HFF-Myc (cell line): Measurements from ENCODE around the gene ATG101.
"Not testable (repeated sequence)": the region's sequence is repeated elsewhere in the genome, so short reads cannot be mapped to it uniquely, and the experiment has no call there.

ENCODE experiments used
- DNase-seq: peaks from one replicate; pipeline ENCODE4 v3.0.0-alpha.2; 2011; ENCODE audit warnings: low read depth; ENCODE audit errors: extremely low read depth
- H3K4me3 ChIP-seq: replicated peaks from 2 replicates; pipeline ENCODE4 v1.5.1; 2011; ENCODE audit warnings: low read depth, mild to moderate bottlenecking, control low read depth, low read length
- TF ChIP-seq, protein P1 (sequence below): IDR thresholded peaks from 2 replicates; pipeline ENCODE4 v1.5.1; 2012; ENCODE audit warnings: mild to moderate bottlenecking, low read depth, low read length, control low read depth; ENCODE audit errors: missing control alignments

The ATG101 gene

DNA sequence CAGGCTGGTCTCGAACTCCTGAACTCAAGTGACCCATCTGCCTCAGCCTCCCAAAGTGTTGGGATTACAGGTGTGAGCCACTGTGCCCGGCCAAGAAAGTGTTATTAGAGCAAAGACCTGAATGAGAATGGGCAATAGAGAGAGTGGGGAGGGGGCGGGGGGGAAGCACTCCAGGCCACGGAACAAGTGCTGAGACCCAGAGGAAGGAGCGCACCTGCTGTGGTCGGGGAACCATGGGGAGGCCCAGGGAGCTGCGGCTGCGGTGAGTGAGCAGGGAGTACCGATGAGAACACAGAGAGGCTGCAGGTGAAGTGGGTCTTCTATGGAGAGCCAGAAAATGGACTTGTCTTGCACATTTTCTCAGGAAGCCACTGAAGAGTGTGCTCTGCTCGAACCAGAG lies 20.5 kb downstream of the ATG101 start:
- no peak for DNase-seq
- no peak overlapping the region for H3K4me3 ChIP-seq
- TF ChIP-seq, protein P1, sequence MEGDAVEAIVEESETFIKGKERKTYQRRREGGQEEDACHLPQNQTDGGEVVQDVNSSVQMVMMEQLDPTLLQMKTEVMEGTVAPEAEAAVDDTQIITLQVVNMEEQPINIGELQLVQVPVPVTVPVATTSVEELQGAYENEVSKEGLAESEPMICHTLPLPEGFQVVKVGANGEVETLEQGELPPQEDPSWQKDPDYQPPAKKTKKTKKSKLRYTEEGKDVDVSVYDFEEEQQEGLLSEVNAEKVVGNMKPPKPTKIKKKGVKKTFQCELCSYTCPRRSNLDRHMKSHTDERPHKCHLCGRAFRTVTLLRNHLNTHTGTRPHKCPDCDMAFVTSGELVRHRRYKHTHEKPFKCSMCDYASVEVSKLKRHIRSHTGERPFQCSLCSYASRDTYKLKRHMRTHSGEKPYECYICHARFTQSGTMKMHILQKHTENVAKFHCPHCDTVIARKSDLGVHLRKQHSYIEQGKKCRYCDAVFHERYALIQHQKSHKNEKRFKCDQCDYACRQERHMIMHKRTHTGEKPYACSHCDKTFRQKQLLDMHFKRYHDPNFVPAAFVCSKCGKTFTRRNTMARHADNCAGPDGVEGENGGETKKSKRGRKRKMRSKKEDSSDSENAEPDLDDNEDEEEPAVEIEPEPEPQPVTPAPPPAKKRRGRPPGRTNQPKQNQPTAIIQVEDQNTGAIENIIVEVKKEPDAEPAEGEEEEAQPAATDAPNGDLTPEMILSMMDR: no peak

DNA sequence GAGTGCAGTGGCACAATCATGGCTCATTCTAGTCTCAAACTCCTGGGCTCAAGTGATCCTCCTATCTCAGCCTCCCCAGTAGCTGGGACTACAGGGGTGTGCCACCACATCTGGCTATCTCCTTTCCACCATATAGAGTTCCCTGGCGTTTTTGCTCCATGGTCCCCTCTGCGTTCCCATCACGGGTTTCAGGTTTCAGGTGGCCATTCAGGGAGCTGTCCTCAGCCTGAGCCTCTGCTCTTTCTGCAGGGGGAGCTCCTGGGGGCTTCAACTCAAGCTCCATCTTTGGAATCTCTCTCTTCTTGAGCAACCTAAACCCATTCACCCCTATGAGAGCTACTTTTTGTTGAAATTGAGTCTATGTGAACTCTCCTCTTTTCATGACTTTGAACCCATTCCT lies 21.3 kb downstream of the ATG101 start:
- H3K4me3 ChIP-seq: no peak overlapping the region
- DNase-seq: no peak
- TF ChIP-seq, protein P1: no peak

DNA sequence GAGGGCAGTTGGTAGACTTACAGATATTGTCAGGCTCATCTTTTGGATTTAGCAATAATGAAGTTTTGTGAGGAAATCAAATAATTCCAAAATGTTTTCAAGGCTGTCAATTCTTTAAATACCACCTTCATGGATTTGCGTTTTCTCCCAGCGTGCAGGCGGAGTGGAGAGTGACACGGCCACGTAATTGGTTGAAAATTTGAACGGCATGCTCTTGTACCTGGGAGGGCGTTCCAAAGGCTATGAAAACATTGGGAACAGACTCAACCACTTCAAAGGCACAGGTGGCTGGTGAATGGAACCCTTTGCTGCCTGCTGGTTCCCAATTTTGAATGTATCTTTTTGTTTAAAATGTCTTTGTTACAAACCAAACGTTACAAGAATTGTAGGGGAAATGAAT lies 22.1 kb downstream of the ATG101 start:
- no peak for DNase-seq
- no peak overlapping the region for H3K4me3 ChIP-seq
- TF ChIP-seq, protein P1: no peak

DNA sequence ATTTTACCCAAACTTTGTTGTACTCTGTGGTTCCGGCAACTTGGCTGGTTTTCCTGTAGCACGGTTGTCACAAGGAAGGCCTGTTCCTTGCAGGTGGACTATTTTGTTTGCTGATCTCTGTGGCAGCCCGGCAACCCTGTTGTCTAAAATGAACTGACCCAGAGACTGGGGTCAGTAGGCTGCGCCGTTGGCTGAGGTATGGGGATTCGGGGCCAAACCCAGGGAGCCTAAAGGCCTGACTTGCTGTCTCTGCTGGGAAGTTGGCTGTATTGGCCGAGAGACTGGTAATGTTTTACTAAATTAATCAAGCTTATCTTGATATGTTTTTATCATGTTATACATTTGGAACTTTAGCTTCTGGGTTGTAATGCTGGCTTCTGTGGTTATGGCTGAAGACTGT lies 23.6 kb downstream of the ATG101 start:
- TF ChIP-seq, protein P1: no peak
- no peak for DNase-seq
- no peak overlapping the region for H3K4me3 ChIP-seq

DNA sequence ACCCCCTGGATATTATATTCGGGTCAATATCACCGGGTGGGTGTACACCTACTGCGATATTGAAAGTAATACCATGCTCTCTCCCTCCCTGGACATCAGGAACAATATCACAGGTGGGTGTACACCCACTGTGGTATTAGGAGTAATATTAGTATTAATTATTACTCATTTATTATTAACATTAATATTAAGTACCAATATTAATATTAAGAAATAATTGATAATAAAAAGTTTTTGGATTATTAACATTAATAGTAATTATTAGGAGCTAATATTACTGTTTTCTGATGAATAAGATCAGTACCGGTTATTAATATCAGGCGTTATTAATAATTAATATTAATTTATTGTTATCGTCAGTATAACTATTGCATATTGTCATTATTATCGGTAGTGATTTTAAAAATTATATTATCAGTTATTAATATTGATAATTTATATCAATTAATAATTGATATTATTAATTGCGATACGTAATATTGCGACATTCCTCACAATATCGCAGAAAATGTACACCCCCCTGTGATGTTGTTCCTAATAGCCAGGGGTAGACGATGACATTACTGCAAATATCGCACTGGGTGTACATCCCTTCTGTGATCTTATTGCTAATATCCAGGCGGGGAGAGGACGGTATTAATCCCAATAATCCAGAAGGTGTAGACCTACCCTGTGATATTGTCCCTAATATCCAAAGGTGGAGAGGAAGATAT lies 26.7 kb downstream of the ATG101 start:
- TF ChIP-seq, protein P1: no peak
- DNase-seq: no peak

DNA sequence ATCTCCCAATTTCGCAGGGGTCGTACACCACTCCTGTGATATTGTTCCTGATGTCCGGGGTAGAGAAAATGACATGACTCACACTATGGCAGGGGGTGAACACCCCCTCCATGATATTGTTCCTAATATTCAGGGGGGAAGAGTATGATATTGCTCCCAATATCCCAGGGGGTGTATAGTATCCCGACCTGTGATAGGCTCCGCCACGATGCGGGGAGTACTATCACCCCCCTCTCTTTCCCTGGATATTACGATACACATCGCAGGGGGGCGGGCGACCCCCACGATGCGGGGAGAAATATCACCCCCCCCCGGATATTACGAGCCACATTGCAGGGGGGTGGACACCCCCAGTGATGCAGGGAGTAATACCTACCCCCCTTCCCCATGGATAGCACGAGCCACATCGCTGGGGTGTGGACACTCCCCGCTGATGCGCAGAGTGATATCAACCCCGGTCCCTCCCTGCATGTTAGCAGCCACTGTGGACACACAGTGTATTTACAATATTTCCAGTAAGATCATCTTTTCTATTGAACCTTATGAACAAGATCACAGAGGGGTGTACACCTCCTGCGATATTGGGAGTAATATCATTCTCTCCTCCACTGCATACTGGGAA lies 27.4 kb downstream of the ATG101 start:
- no peak overlapping the region for H3K4me3 ChIP-seq
- DNase-seq: no peak
- TF ChIP-seq, protein P1: no peak

More for the DNA sequence above, 26.7 kb downstream of the ATG101 start:
- no peak overlapping the region for H3K4me3 ChIP-seq

DNA sequence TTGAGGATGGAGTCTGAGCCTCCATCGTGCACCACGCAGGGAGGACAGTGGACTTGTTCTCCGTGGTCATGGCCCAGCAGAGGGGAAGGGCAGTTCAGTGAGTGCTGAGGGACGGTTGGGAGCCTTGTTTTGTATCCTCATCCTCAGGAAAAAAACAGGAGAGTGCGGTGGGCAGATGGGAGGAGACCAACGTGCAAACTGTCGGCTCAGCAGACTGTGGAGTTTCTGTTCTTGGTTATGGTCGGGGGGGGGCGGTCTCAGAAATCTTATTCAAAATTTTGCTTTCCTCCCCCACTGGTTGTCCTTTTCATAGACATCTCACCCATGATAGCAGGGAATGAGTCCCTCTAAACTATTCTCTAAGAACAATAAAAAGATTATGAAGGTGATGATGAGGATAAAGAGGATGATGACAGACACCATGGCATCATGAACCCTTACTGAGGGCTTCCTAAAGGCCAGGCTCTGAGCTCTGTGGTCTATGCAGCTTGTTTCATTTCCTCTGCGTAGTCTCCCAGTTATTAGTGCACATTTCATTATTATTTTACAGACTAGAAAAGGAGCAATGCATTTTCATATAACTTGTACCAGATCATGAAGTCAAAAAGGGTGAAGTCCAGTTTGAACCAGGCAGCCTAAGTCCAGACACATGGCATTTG lies 34.8 kb downstream of the ATG101 start:
- DNase-seq, H3K4me3 ChIP-seq: not testable (repeated sequence)

DNA sequence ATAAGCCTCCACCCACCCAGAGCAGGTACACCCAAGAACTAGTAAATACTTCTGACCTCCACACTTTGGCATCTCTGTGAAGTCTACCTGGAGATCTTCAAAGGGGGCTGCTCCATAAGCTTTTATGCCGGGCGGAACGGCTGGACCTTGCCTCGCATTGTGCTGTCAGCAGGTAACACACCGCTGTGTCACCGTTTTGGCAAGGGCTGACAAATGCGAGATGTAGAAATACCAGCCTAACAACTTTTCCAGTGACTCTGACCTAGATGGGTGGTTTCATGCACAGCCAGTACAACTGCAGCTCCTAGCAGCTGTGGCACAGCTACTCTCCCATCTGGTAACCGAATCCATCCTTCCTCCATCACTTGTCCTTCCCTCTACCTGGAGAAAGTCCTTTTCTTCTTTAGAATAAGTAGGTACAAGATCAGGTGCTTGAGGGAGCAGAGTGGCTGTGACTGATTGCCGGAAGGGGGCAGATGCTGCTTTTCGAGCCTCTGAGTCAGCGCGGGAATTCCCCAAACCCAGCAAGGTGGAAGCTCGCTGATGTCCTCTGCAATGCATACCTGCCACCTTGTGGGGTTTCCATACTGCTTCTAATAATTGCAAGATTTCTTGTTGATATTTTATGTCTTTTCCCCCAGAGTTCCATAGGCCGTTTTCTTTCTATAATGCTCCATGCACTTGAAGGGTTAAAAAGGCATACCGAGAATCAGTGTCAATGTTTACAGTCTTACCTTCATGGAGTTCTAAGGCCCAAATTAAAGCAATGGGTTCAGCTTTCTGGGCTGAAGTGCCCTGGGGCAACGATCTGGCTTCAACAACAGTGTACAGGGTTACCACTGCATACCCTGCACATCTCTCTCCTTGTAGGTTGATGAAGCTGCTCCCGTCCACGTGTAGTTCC lies 46.7 kb downstream of the ATG101 start:
- not testable (repeated sequence) for DNase-seq, H3K4me3 ChIP-seq

DNA sequence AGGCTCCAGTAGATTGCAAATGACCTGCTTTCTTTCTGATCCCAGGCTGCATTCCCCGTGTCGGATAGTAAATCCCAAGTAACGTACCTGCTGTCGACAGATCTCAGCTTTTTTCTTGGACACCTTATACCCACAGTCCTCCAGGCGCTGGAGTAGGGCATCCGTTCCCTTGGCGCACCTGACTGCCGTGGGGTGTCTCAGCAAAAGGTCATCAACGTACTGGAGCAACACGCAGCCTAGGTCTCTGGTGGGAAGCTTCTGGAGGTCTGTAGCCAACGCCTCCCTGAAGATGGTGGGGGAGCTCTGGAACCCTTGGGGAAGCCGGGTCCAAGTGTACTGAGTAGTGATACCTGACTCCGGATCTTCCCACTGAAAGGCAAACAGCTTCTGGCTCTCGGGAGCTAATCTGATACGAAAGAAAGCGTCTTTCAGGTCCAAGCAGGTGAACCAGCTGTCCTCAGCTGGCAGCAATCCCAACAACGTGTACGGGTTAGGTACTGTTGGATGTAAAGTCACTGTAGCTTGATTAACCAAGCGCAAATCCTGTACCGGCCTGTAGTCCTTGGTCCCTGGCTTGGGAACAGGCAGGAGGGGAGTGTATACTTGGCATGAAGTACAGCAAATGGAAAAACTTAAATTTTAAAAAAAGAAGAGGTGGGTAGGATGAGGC lies 48.2 kb downstream of the ATG101 start:
- not testable (repeated sequence) for DNase-seq, H3K4me3 ChIP-seq
